Kidney (tissue), 14 donors: ENCODE results near the gene PPCDC. TPM values are rescaled to one million over a fixed set of nuclear protein-coding genes. Genes with fewer than 3 reads are reported as not detected.

ENCODE experiments used
- DNase-seq, 5 donors: peaks; one replicate each; pipeline ENCODE4 v3.0.0-alpha.2; 2013 to 2020
- FAIRE-seq: peaks from 2 replicates; lab custom pipeline; 2012; peaks lifted over from hg19 to GRCh38; lab: Jason Lieb, UNC
- H3K27ac ChIP-seq, 2 donors: one replicate each; pipeline ENCODE4 v1.7.0; 2013; ENCODE audit warnings: low read depth in 2 of 2, low read length in 2 of 2, inconsistent platforms in 1 of 2
- H3K27me3 ChIP-seq: one replicate; pipeline ENCODE4 v1.7.1; 2013; ENCODE audit warnings: low read length, inconsistent platforms; ENCODE audit not compliant: control insufficient read depth, insufficient read depth
- H3K36me3 ChIP-seq, 3 donors: one replicate each; pipeline versions ENCODE4 v1.7.0 to v1.7.1; 2013; ENCODE audit warnings: low read length in 3 of 3, control low read depth in 1 of 3, inconsistent platforms in 1 of 3; ENCODE audit not compliant: insufficient read depth in 3 of 3, control insufficient read depth in 2 of 3
- H3K4me1 ChIP-seq, 3 donors: one replicate each; pipeline versions ENCODE4 v1.7.0 to v1.7.1; 2013; ENCODE audit warnings: low read length in 3 of 3, inconsistent platforms in 1 of 3, low read depth in 1 of 3; ENCODE audit not compliant: control insufficient read depth in 2 of 3, insufficient read depth in 2 of 3
- H3K4me3 ChIP-seq, 3 donors: one replicate each; pipeline versions ENCODE4 v1.7.0 to v1.8.1; 2013; ENCODE audit warnings: low read length in 3 of 3, control low read depth in 1 of 3, inconsistent platforms in 1 of 3
- H3K9ac ChIP-seq, 3 donors: one replicate each; pipeline versions ENCODE4 v1.7.0 to v1.7.1; 2013; ENCODE audit warnings: low read length in 3 of 3, control low read depth in 1 of 3, inconsistent platforms in 1 of 3
- H3K9me3 ChIP-seq, 3 donors: one replicate each; pipeline versions ENCODE4 v1.7.0 to v1.7.1; 2013; ENCODE audit warnings: low read length in 3 of 3, control low read depth in 1 of 3, inconsistent platforms in 1 of 3; ENCODE audit not compliant: control insufficient read depth in 2 of 3, insufficient read depth in 1 of 3
- CTCF ChIP-seq: IDR thresholded peaks from 3 replicates; pipeline ENCODE4 v1.5.1; 2012; ENCODE audit warnings: mild to moderate bottlenecking, moderate library complexity, borderline replicate concordance; ENCODE audit not compliant: insufficient read depth; ENCODE audit errors: extremely low read depth
- intact Hi-C: fragments of 100-400 bp; cut with DNase I; formaldehyde crosslinking; loops from one replicate; pipeline ENCODE4 v1.11.1; 2022
- polyA plus RNA-seq: library from polyadenylated mRNA; stranded (reverse); fragments of 350-450 nt; fragmentation: Illumina TruSeq; extraction: RNeasy Lipid Tissue Mini Kit (QIAGEN cat#74804); gene quantifications from one replicate; pipeline ENCODE4 v1.2.3, GENCODE V29; 2014; ENCODE audit warnings: low read depth, low replicate concordance; ENCODE audit not compliant: insufficient read depth
- total RNA-seq: library from RNA; stranded (reverse); fragmentation: NEBNext Ultra II Directional; extraction: Animal tissue kit (Norgen Biotek cat#: 25700); gene quantifications from one replicate; pipeline ENCODE4 v1.2.1, GENCODE V29; 2021
- donor health status: control.
- donor health status: control.
- donor health status: control.
- donor health status: control.
- donor health status: control.
- donor health status: DM: yes; HTN: yes; CAD: no.
- donor health status: Normal renal cell carcinoma (clear cell type).

Gene PPCDC
- total and polyA plus RNA-seq, 2 donors from 2014 or later, result 16.3 to 25.3 TPM

- no peak for DNase-seq
- H3K36me3 ChIP-seq, result no peaks in the 10 kb centered on the region
- TF ChIP-seq CTCF, result no peak
- H3K27me3 ChIP-seq, result no peaks in the 10 kb centered on the region
- intact Hi-C loops, result no loop called here
- H3K9me3 ChIP-seq, result no peaks in the 10 kb centered on the region
- H3K27ac ChIP-seq, result no peak overlapping the region
- no peak for FAIRE-seq
- no peak overlapping the region for H3K9ac ChIP-seq
- H3K4me3 ChIP-seq, result no peak overlapping the region
- peaks cover 0 to 8% (median 6%) of the 10 kb centered on the region in 3 donors for H3K4me1 ChIP-seq
Observed at GRCh38 chr15:75068748-75069147, 45.4 kb downstream of the PPCDC start.

GRCh38 chr15:75069301-75069925, 46.0 kb downstream of the PPCDC start:
- H3K27me3 ChIP-seq, result no peaks in the 10 kb centered on the region
- DNase-seq (no peak), FAIRE-seq (no peak)
- no peak overlapping the region for H3K9ac ChIP-seq
- no peaks in the 10 kb centered on the region for H3K36me3 ChIP-seq
- no peak overlapping the region for H3K27ac ChIP-seq
- TF ChIP-seq CTCF, result no peak
- H3K9me3 ChIP-seq, result no peaks in the 10 kb centered on the region
- H3K4me1 ChIP-seq, result peaks cover 0 to 6% (median 3%) of the 10 kb centered on the region in 3 donors
- H3K4me3 ChIP-seq, result no peak overlapping the region
- intact Hi-C loops, result no loop called here

GRCh38 chr15:75070674-75071073, 47.3 kb downstream of the PPCDC start:
- FAIRE-seq (no peak), DNase-seq (no peak)
- H3K4me1 ChIP-seq, result peaks cover 0 to 3% (median 0%) of the 10 kb centered on the region in 3 donors
- TF ChIP-seq CTCF, result no peak
- no peaks in the 10 kb centered on the region for H3K36me3 ChIP-seq
- no peak overlapping the region for H3K4me3 ChIP-seq
- intact Hi-C loops, result no loop called here
- no peaks in the 10 kb centered on the region for H3K27me3 ChIP-seq
- H3K27ac ChIP-seq, result no peak overlapping the region
- H3K9me3 ChIP-seq, result peaks cover 0 to under 1% (median 0%) of the 10 kb centered on the region in 3 donors
- H3K9ac ChIP-seq, result no peak overlapping the region
